Epithelial cell of proximal tubule (primary cell): ENCODE results near the gene LDLRAD4. TPM values are rescaled to one million over a fixed set of nuclear protein-coding genes. Genes with fewer than 3 reads are reported as not detected.

Experiments
- DNase-seq: peaks from one replicate; pipeline ENCODE4 v3.0.0-alpha.2; 2011; ENCODE audit warnings: low read depth
- H3K4me3 ChIP-seq: 2 replicates; pipeline ENCODE4 v1.5.1; 2011; ENCODE audit warnings: low read depth, mild to moderate bottlenecking, low read length
- CTCF ChIP-seq: conservative IDR thresholded peaks from 2 replicates; pipeline ENCODE4 v1.5.1; 2012; ENCODE audit warnings: low read depth, mild to moderate bottlenecking, low read length
- total RNA-seq: library from RNA; depleted of rRNA; stranded (reverse); fragments of >200 nt; gene quantifications from 2 replicates; pipeline ENCODE4 v1.2.3, GENCODE V29; 2015

LDLRAD4 gene
- total RNA-seq, 1 donor from 2014 or later = under 0.01 TPM

- TF ChIP-seq CTCF = no peak
- no peak overlapping the region for H3K4me3 ChIP-seq
- DNase-seq = no peak
Observed at GRCh38 chr18:13457327-13457726, 238.8 kb downstream of the LDLRAD4 start.

- TF ChIP-seq CTCF = no peak
- no peak overlapping the region for H3K4me3 ChIP-seq
- DNase-seq = no peak
Observed at GRCh38 chr18:13460946-13461345, 242.4 kb downstream of the LDLRAD4 start.

GRCh38 chr18:13461469-13461868 is 242.9 kb downstream of the LDLRAD4 start:
- TF ChIP-seq CTCF = no peak
- H3K4me3 ChIP-seq = no peak overlapping the region
- DNase-seq = no peak

GRCh38 chr18:13461936-13462335 is 243.4 kb downstream of the LDLRAD4 start:
- no peak overlapping the region for H3K4me3 ChIP-seq
- no peak for TF ChIP-seq CTCF
- no peak for DNase-seq

- H3K4me3 ChIP-seq = no peak overlapping the region
- DNase-seq = no peak
Observed at GRCh38 chr18:13462686-13463085, 244.1 kb downstream of the LDLRAD4 start.

GRCh38 chr18:13463526-13464210 is 245.1 kb downstream of the LDLRAD4 start:
- no peak overlapping the region for H3K4me3 ChIP-seq
- no peak for TF ChIP-seq CTCF
- no peak for DNase-seq

More at GRCh38 chr18:13462686-13463085, 244.1 kb downstream of the LDLRAD4 start:
- TF ChIP-seq CTCF = no peak
